SU-DHL-6 (cell line): Measurements from ENCODE around the gene NPDC1.

ENCODE experiments used
- H2AFZ ChIP-seq: fragments of 200-600 bp; sonication (generic); 2 replicates; pipeline ENCODE4 v1.6.1; 2014; ENCODE audit warnings: low read depth, mild to moderate bottlenecking, moderate library complexity, mixed read lengths, antibody characterized with exemption, low read length; ENCODE audit not compliant: severe bottlenecking
- H3F3A ChIP-seq: fragments of 200-600 bp; shearing (Covaris generic); 2 replicates; pipeline ENCODE4 v1.6.0; 2016; ENCODE audit warnings: antibody characterized with exemption, mild to moderate bottlenecking; ENCODE audit not compliant: insufficient read depth
- H3K27ac ChIP-seq: fragments of 200-600 bp; sonication (generic); 2 replicates; pipeline ENCODE4 v1.5.1; 2016; ENCODE audit warnings: low read depth, mild to moderate bottlenecking, low read length, moderate library complexity, mixed read lengths
- H3K27me3 ChIP-seq: fragments of 200-600 bp; sonication (generic), shearing (Covaris generic); 2 replicates; pipeline ENCODE4 v1.6.0; 2014; ENCODE audit warnings: mild to moderate bottlenecking, low read length
- H3K36me3 ChIP-seq: fragments of 200-600 bp; sonication (generic); 2 replicates; pipeline ENCODE4 v1.6.1; 2014; ENCODE audit warnings: mild to moderate bottlenecking, low read length, mixed read lengths
- H3K4me2 ChIP-seq: fragments of 300-600, 200-600 bp; shearing (Covaris generic), sonication (generic); 2 replicates; pipeline ENCODE4 v1.6.0; 2014; ENCODE audit warnings: low read length, low read depth, mild to moderate bottlenecking; ENCODE audit not compliant: poor library complexity, severe bottlenecking
- H3K4me3 ChIP-seq: fragments of 200-600 bp; sonication (generic); 2 replicates; pipeline ENCODE4 v1.5.1; 2014; ENCODE audit warnings: antibody characterized with exemption, low read length, mild to moderate bottlenecking, mixed read lengths; ENCODE audit not compliant: insufficient read depth, poor library complexity, severe bottlenecking
- H3K79me2 ChIP-seq: fragments of 200-600 bp; sonication (generic); 2 replicates; pipeline ENCODE4 v1.6.1; 2014; ENCODE audit warnings: mild to moderate bottlenecking, low read length, moderate library complexity; ENCODE audit not compliant: insufficient read depth
- H3K9ac ChIP-seq: fragments of 200-600 bp; sonication (generic); 2 replicates; pipeline ENCODE4 v1.7.0; 2014; ENCODE audit warnings: mild to moderate bottlenecking, low read length
- H3K9me2 ChIP-seq: fragments of 200-600 bp; sonication (generic); replicated peaks from 2 replicates; pipeline ENCODE4 v1.6.1; 2014; ENCODE audit warnings: low read length; ENCODE audit not compliant: insufficient read depth
- H3K9me3 ChIP-seq: fragments of 200-600 bp; sonication (generic); 2 replicates; pipeline ENCODE4 v1.6.1; 2014; ENCODE audit warnings: low read length, mixed read lengths; ENCODE audit not compliant: insufficient read depth
- H4K20me1 ChIP-seq: fragments of 200-600 bp; sonication (generic); 2 replicates; pipeline ENCODE4 v1.6.1; 2014; ENCODE audit warnings: low read depth, mild to moderate bottlenecking, antibody characterized with exemption, low read length, moderate library complexity, mixed read lengths
- CTCF ChIP-seq: fragments of 200-600 bp; sonication (generic); IDR thresholded peaks from one replicate; pipeline ENCODE4 v1.5.1; 2017; ENCODE audit warnings: antibody characterized with exemption, mild to moderate bottlenecking, low read length, moderate library complexity; ENCODE audit not compliant: insufficient read depth, poor library complexity, severe bottlenecking
- EZH2phosphoT487 ChIP-seq: fragments of 200-600 bp; sonication (generic), shearing (Covaris generic); conservative IDR thresholded peaks from 2 replicates; pipeline ENCODE4 v1.6.1; 2018; ENCODE audit warnings: mild to moderate bottlenecking, antibody characterized with exemption, low read length, moderate library complexity, mixed read lengths

Gene NPDC1

DNA sequence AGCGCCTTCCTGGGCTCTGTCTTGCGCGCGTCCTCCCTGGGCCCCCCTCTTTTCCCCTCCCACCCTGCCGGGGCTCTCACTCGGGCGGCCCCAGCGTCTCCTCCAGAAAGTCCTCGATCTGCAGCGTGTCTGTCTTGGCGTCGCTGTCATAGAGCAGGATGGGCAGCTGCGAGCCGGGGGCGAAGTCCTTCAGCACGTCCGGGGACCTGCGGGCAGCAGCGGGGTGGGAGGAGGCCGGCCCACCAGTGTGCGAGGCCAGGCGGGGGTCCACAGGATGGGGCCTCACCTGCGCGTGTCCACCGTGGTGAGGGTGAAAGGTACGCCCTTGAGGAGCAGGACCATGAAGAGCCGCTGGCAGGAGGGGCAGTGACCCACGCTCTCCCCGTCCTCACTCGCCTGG, 50.6 kb downstream of the NPDC1 start:
- no peak overlapping the region for H3K9ac ChIP-seq

DNA sequence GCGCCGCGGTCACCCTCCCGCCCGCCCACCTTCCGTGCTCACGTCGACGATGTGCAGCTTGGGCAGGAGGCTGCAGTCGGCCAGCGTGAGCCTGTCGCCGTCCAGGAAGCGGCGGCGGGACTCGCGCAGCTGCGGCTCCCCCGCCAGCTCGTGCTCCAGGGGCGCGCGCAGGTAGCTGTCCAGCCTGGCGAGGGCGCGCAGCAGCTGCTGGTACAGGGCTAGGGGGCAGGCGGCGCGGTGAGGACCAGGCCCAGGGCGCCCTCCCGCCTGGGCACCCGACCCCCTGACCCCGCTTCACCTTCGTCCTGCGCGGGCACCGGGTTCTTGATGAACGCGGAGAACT, 51.1 kb downstream of the NPDC1 start:
- Histone ChIP-seq H3K79me2 (no peaks in the 10 kb centered on the region), H3K4me3 (no peak overlapping the region), H3K4me2 (no peak overlapping the region), H3K9ac (no peak overlapping the region), H3K27me3 (no peaks in the 10 kb centered on the region), H2AFZ (no peak overlapping the region), H3F3A (no peaks in the 10 kb centered on the region), H3K9me3 (no peaks in the 10 kb centered on the region), H3K9me2 (no peaks in the 10 kb centered on the region), H4K20me1 (no peaks in the 10 kb centered on the region), H3K36me3 (no peaks in the 10 kb centered on the region), H3K27ac (no peak overlapping the region)
- TF ChIP-seq CTCF = no peak
- no peak for TF ChIP-seq EZH2phosphoT487

More for the DNA sequence above, 50.6 kb downstream of the NPDC1 start:
- H3K27me3 ChIP-seq = no peaks in the 10 kb centered on the region
- H2AFZ ChIP-seq = no peak overlapping the region
- no peaks in the 10 kb centered on the region for H3K9me2 ChIP-seq
- H3K36me3 ChIP-seq = no peaks in the 10 kb centered on the region
- H4K20me1 ChIP-seq = no peaks in the 10 kb centered on the region
- TF ChIP-seq EZH2phosphoT487 (no peak), CTCF (no peak)
- no peaks in the 10 kb centered on the region for H3K9me3 ChIP-seq
- no peak overlapping the region for H3K27ac ChIP-seq
- no peak overlapping the region for H3K4me2 ChIP-seq
- no peaks in the 10 kb centered on the region for H3F3A ChIP-seq
- H3K79me2 ChIP-seq = no peaks in the 10 kb centered on the region
- no peak overlapping the region for H3K4me3 ChIP-seq

DNA sequence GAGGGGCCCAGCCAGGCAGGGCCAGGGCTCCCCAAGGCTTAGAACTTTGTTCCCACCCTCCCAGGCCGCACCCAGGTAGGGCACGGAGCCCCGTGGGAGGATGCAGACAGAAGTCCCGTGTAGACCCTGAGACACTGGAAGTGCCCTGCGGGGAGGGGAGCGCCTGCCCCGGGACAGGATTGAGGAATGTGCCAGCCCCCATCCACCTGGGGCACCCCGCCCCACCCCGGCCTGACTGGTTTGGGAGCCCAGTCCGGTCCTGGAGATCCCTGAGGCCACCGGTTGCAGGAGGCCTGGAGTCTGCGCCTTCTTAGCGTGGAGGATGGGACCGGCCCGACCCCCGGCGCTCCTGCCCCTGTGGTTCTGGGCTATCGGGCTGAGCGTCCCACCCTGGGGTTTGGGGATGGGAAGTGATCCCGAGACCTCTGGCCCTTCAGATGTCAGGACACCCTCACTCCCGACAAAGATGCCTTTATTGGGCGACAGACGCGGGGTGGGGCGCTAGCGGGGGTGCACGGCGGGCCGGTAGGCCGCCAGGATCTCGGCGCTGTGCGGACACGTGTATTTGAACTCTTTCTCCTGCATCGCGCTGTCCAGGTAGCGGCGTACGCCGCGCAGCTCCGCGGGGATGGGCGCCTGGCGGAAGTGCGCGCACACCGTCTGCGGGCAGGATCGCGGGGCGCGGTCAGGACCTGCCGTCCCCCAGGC, 51.6 kb downstream of the NPDC1 start:
- H3K9me3 ChIP-seq = no peaks in the 10 kb centered on the region
- H3K9me2 ChIP-seq = no peaks in the 10 kb centered on the region
- H3K4me2 ChIP-seq = no peak overlapping the region
- no peak overlapping the region for H3K4me3 ChIP-seq
- H4K20me1 ChIP-seq = no peaks in the 10 kb centered on the region
- H3K79me2 ChIP-seq = no peaks in the 10 kb centered on the region
- TF ChIP-seq EZH2phosphoT487 (no peak), CTCF (no peak)
- H3K36me3 ChIP-seq = no peaks in the 10 kb centered on the region
- no peak overlapping the region for H3K9ac ChIP-seq
- no peak overlapping the region for H2AFZ ChIP-seq
- H3F3A ChIP-seq = no peaks in the 10 kb centered on the region
- H3K27ac ChIP-seq = no peak overlapping the region
- H3K27me3 ChIP-seq = no peaks in the 10 kb centered on the region
